Upper lobe of left lung (tissue), 6 donors: ENCODE data around the gene HOXA6. TPM values are rescaled to one million over a fixed set of nuclear protein-coding genes. Genes with fewer than 3 reads are reported as not detected.

Experiments
- ATAC-seq, 2 donors: fragments of 200-7000 bp; cut with Tn5 transposase; one replicate each; pipeline ENCODE4 v1.9.1; 2022; ENCODE audit warnings: mild to moderate bottlenecking in 2 of 2, moderate library complexity in 2 of 2; ENCODE audit not compliant: low FRiP score in 2 of 2
- DNase-seq, 2 donors: peaks; one replicate each; pipeline ENCODE4 v3.0.0-alpha.2; 2019 to 2020
- H3K27ac ChIP-seq, 4 donors: fragments of 200-600 bp; sonication (generic); one replicate each; pipeline ENCODE4 v1.5.1; 2016 to 2019
- H3K27me3 ChIP-seq, 4 donors: fragments of 200-600 bp; sonication (generic); one replicate each; pipeline ENCODE4 v1.5.1; 2017 to 2019
- H3K36me3 ChIP-seq, 4 donors: fragments of 200-600 bp; sonication (generic); one replicate each; pipeline ENCODE4 v1.5.1; 2016 to 2019
- H3K4me1 ChIP-seq, 4 donors: fragments of 200-600 bp; sonication (generic); one replicate each; pipeline ENCODE4 v1.5.1; 2018 to 2019
- H3K4me3 ChIP-seq, 4 donors: fragments of 200-600 bp; sonication (generic); one replicate each; pipeline ENCODE4 v1.5.1; 2017 to 2019; ENCODE audit warnings: mild to moderate bottlenecking in 2 of 4, moderate library complexity in 1 of 4
- H3K9me3 ChIP-seq, 4 donors: fragments of 200-600 bp; sonication (generic); one replicate each; pipeline ENCODE4 v1.5.1; 2018 to 2019
- EP300 ChIP-seq, 4 donors: sonication (generic); formaldehyde crosslinking; IDR thresholded peaks; one replicate each; pipeline ENCODE4 v1.5.1; 2017; ENCODE audit warnings: antibody characterized with exemption in 4 of 4, control low read depth in 2 of 4
- POLR2A ChIP-seq, 4 donors: fragments of 450-650 bp; IDR thresholded peaks; one replicate each; pipeline ENCODE4 v1.5.1; 2016 to 2017; ENCODE audit warnings: antibody characterized with exemption in 4 of 4, mild to moderate bottlenecking in 2 of 4
- POLR2AphosphoS5 ChIP-seq, 2 donors: sonication (generic); formaldehyde crosslinking; IDR thresholded peaks; one replicate each; pipeline ENCODE4 v1.5.1; 2017; ENCODE audit warnings: antibody characterized with exemption in 2 of 2
- WGBS, 2 donors: methylation state at CpG; one replicate each; pipeline ENCODE4 v1.1.5; 2017 to 2018; 5-methylcytosine and 5-hydroxymethylcytosine counted together
- total RNA-seq, 6 donors: library from RNA; depleted of rRNA in 4 of 6; stranded (reverse); fragments of >200 nt in 4 of 6; gene quantifications; one replicate each; pipeline versions ENCODE4 v1.1.0 to v1.2.1, GENCODE V29; 2016 to 2021
- TF ChIP-seq, protein P1 (sequence below), 6 experiments: fragments of 450-650 bp in 4 of 6; fragments of 200-600 bp in 2 of 6; sonication (generic) in 2 of 6; IDR thresholded peaks; one replicate each; pipeline ENCODE4 v1.5.1; 2016 to 2019; ENCODE audit warnings: antibody characterized with exemption in 6 of 6
- donor health status: DM: no; HTN: no; CAD: no; lungs with moderate emphysema.
- donor health status: DM: no; HTN: yes; CAD: no; lungs with severe emphysema.

Gene HOXA6
- total RNA-seq, 6 donors from 2014 or later = 0.61 to 8.4 (median 4.0) TPM; not detected in 1

DNA sequence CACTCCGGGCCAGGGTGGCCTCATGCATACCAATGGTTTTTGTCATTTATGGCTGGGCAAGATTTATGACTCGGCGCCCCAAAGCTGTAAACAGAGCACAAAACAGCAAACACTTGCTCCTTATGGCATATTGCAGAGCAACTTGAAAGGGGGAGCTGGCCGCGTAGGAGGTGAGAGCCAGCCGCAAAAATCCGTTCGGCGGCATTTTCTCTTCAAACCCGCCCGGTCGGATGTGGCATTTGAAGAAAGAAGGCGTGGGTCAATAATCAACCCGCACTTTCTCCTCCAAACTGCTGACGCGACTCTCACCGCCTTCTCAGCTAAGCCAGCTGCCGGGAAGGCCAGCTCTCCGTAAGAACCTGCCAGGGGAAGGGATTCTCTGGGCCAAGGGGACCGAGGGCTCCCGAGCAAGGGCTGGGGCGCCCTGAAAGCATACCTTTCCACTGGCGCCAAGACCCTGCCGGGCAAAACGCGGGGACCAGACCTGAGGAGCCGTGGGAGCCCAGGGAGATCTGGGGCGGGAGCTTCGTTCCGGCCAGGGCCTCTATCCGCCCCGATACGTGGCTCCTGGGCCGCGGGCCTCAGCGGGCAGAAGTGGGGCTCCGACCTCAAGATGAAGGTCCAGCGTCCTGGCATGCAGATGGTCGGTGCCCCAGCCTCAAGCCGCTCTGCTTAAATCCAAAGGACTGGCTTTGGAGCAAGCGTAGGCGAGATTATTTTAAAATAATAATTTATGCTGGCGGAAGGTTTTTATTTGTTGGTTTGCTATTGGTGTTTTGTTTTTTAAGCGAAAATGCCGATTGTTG is 32.1 kb downstream of the HOXA6 start:
- 43 to 54% methylated on average over 31 to 40 of the region's 45 CpGs for WGBS, 2 donors
- no peak for ATAC-seq

DNA sequence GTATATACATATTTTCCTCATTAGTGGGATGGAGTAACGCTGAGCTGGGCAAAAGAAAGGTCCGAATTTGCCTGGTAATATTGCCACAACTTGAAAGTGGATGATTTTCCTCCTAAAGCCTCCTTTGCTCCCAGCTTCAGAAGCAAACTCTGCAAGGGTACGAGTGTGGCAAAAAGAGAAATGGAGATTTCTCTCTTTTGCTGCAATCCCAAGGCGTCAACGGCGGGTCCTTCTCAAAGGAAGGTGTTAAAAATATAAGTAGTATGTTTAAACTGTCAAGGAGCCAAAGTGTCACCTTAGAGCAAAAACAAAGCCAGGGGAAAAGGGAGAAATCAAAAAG is 32.7 kb downstream of the HOXA6 start:
- no peaks in the 10 kb centered on the region for H3K36me3 ChIP-seq
- peaks cover 13 to 31% (median 25%) of the 10 kb centered on the region in 4 donors for H3K4me1 ChIP-seq
- ATAC-seq (no peak), DNase-seq (no peak)
- WGBS, 2 donors = 29 to 39% methylated on average over 6 of the region's 6 CpGs
- no peaks in the 10 kb centered on the region for H3K9me3 ChIP-seq
- H3K4me3 ChIP-seq = peak overlapping the region; percentile 29 to 59 (median 44)
- H3K27ac ChIP-seq = peak overlapping the region; percentile 87 to 95 (median 90)
- H3K27me3 ChIP-seq = peaks cover 0 to 3% (median 1%) of the 10 kb centered on the region in 4 donors
- TF ChIP-seq, protein P1, sequence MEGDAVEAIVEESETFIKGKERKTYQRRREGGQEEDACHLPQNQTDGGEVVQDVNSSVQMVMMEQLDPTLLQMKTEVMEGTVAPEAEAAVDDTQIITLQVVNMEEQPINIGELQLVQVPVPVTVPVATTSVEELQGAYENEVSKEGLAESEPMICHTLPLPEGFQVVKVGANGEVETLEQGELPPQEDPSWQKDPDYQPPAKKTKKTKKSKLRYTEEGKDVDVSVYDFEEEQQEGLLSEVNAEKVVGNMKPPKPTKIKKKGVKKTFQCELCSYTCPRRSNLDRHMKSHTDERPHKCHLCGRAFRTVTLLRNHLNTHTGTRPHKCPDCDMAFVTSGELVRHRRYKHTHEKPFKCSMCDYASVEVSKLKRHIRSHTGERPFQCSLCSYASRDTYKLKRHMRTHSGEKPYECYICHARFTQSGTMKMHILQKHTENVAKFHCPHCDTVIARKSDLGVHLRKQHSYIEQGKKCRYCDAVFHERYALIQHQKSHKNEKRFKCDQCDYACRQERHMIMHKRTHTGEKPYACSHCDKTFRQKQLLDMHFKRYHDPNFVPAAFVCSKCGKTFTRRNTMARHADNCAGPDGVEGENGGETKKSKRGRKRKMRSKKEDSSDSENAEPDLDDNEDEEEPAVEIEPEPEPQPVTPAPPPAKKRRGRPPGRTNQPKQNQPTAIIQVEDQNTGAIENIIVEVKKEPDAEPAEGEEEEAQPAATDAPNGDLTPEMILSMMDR (IDR thresholded peaks at IDR 0.05) = no peak
- TF ChIP-seq EP300 (IDR thresholded peaks at IDR 0.05) (no peak), POLR2AphosphoS5 (IDR thresholded peaks at IDR 0.05) (no peak), POLR2A (IDR thresholded peaks at IDR 0.05) (no peak)

More for the DNA sequence above, 32.1 kb downstream of the HOXA6 start:
- no peaks in the 10 kb centered on the region for H3K9me3 ChIP-seq
- TF ChIP-seq, protein P1 (IDR thresholded peaks at IDR 0.05) = no peak
- peak; percentile 12 to 21 for TF ChIP-seq POLR2AphosphoS5 (IDR thresholded peaks at IDR 0.05)
- peaks cover 0 to 3% (median 1%) of the 10 kb centered on the region in 4 donors for H3K27me3 ChIP-seq
- peak overlapping the region; percentile 87 to 95 (median 90) for H3K27ac ChIP-seq
- DNase-seq = peak in 1 of 2 donors; percentile 77
- peaks cover 15 to 31% (median 25%) of the 10 kb centered on the region in 4 donors for H3K4me1 ChIP-seq
- peak overlapping the region; percentile 29 to 59 (median 44) for H3K4me3 ChIP-seq
- H3K36me3 ChIP-seq = no peaks in the 10 kb centered on the region

- TF ChIP-seq, protein P1 (IDR thresholded peaks at IDR 0.05) = no peak
- peak in 1 of 2 donors; percentile 15 for TF ChIP-seq POLR2AphosphoS5 (IDR thresholded peaks at IDR 0.05)
- H3K4me3 ChIP-seq = peak overlapping the region; percentile 46 to 76 (median 60)
- H3K27ac ChIP-seq = peak overlapping the region; percentile 89 to 95 (median 91)
- peaks cover 0 to 3% (median 1%) of the 10 kb centered on the region in 4 donors for H3K27me3 ChIP-seq
- ATAC-seq (peak; percentile 3 to 60), DNase-seq (peak in 1 of 2 donors; percentile 80)
- no peaks in the 10 kb centered on the region for H3K36me3 ChIP-seq
- H3K4me1 ChIP-seq = peaks cover 11 to 32% (median 27%) of the 10 kb centered on the region in 4 donors
- H3K9me3 ChIP-seq = no peaks in the 10 kb centered on the region
- 21 to 38% methylated on average over 12 to 16 of the region's 26 CpGs for WGBS, 2 donors
Observed at GRCh38 chr7:27113991-27114769, 33.4 kb downstream of the HOXA6 start.

GRCh38 chr7:27112955-27113949 is 34.3 kb downstream of the HOXA6 start:
- DNase-seq = peak in 1 of 2 donors; percentile 88
- Histone ChIP-seq H3K27ac (peak overlapping the region; percentile 89 to 95 (median 91)), H3K4me1 (peaks cover 16 to 33% (median 28%) of the 10 kb centered on the region in 4 donors), H3K4me3 (peak overlapping the region; percentile 46 to 76 (median 60)), H3K36me3 (no peaks in the 10 kb centered on the region), H3K27me3 (peaks cover 0 to 3% (median 1%) of the 10 kb centered on the region in 4 donors), H3K9me3 (no peaks in the 10 kb centered on the region)
- peak in 1 of 2 donors; percentile 60 for ATAC-seq
- 39 to 63% methylated on average over 27 to 30 of the region's 57 CpGs for WGBS, 2 donors
- TF ChIP-seq POLR2A (IDR thresholded peaks at IDR 0.05) = peak in 2 of 4 donors; percentile 25 to 41
- TF ChIP-seq, protein P1 (IDR thresholded peaks at IDR 0.05) = no peak
- peak; percentile 78 to 80 for TF ChIP-seq POLR2AphosphoS5 (IDR thresholded peaks at IDR 0.05)
- peak in 3 of 4 donors; percentile 62 to 71 (median 70) for TF ChIP-seq EP300 (IDR thresholded peaks at IDR 0.05)
